IPS DF 19.7 (cell line): Measurements from ENCODE around the gene SSUH2.
"Not testable (repeated sequence)": the region's sequence is repeated elsewhere in the genome, so short reads cannot be mapped to it uniquely, and the experiment has no call there.

ENCODE experiments used
- DNase-seq: peaks from one replicate; pipeline ENCODE4 v3.0.0-alpha.2; 2013; ENCODE audit warnings: low read depth, low spot score

The SSUH2 gene, protein sequence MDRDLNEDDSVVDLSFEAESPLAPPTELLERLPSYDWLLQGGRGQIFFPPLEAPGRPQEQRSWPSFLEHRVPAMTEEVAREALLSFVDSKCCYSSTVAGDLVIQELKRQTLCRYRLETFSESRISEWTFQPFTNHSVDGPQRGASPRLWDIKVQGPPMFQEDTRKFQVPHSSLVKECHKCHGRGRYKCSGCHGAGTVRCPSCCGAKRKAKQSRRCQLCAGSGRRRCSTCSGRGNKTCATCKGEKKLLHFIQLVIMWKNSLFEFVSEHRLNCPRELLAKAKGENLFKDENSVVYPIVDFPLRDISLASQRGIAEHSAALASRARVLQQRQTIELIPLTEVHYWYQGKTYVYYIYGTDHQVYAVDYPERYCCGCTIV

DNA sequence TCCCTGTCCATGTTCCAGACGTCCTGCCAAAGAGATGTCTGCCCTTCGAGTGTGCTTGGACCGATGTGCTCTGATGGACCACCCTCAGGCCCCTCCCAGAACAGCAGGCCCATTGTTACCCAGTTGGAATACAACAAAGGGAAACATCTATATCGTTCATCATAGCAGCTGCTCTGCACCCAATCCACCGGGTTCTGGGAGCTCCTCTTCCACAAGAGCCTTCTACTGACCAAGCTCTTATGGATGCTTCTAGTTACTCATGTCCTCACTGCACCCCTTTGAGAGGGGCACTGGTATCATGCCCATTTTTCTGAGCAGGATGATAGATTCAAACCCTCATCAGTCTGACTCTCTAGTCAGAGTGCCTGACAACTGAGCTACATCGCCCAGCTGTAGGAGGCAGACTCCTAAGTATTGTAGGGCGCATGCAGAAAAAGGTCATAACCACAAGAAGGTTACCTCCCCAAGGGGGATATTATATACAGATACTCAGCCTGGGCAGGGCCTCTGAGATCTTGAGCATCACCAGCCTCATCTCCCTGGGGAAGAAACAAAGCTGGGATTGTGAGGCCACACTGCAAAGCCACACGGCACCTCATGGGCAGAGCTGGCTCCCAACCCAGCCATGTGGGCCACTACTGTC is at the start of gene SSUH2:
SSUH2 (minus strand) TSS at position 51 of the 643 bp plus-strand sequence; CDS start at position 11, 40 bp downstream.
- no peak for DNase-seq

DNA sequence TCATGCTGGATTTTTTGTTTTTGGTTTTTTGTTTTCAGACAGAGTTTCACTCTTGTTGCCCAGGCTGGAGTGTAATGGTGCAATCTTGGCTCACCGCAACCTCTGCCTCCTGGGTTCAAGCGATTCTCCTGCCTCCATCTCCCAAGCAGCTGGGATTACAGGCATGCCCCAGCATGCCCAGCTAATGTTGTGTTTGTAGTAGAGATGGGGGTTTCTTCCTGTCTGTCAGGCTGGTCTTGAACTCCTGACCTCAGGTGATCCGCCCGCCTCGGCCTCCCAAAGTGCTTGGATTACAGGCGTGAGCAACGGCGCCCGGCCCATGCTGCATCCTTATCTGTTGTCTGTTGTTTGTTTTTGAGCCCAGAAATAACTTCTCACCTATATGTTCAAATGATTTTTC is 46.7 kb upstream of the SSUH2 start:
- not testable (repeated sequence) for DNase-seq

DNA sequence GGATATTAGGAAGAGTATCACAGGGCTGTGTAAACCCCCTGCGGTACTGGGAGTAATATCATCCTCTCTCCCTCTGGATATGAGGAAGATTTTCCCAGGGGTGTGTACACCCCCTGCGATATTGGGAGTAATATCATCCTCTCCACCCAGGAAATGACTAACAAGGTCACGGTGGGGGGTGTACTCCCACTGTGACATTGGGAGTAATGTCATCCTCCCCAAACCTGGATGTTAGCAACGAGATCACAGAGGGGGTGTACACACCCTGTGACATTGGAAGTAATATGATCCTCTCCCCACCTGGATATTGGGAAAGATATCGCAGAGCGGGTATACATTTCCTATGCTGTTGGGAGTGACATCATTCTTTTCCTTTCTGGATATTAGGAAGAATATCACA is 40.4 kb upstream of the SSUH2 start:
- not testable (repeated sequence) for DNase-seq

DNA sequence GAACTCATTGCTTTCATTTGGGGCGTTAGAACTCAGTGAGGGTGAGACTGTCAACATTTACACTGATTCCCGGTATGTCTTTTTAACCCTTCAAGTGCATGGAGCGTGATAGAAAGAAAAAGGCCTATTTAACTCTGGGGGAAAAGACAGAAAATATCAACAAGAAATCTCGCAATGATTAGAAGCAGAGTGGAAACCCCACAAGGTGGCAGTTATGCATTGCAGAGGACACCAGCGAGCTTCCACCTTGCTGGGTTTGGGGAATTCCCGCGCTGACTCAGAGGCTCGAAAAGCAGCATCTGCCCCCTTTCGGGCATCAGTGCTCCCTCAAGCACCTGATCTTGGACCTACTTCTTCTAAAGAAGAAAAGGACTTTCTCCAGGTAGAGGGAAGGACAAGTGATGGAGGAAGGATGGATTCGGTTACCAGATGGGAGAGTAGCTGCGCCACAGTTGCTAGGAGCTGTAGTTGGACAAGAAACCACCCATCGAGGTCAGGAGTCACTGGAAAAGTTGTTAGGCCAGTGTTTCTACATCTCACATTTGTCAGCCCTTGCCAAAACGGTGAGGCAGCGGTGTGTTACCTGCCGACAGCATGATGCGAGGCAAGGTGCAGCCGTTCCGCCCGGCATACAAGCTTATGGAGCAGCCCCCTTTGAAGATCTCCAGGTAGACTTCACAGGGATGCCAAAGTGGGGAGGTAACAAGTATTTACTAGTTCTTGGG is 38.4 kb upstream of the SSUH2 start:
- not testable (repeated sequence) for DNase-seq

DNA sequence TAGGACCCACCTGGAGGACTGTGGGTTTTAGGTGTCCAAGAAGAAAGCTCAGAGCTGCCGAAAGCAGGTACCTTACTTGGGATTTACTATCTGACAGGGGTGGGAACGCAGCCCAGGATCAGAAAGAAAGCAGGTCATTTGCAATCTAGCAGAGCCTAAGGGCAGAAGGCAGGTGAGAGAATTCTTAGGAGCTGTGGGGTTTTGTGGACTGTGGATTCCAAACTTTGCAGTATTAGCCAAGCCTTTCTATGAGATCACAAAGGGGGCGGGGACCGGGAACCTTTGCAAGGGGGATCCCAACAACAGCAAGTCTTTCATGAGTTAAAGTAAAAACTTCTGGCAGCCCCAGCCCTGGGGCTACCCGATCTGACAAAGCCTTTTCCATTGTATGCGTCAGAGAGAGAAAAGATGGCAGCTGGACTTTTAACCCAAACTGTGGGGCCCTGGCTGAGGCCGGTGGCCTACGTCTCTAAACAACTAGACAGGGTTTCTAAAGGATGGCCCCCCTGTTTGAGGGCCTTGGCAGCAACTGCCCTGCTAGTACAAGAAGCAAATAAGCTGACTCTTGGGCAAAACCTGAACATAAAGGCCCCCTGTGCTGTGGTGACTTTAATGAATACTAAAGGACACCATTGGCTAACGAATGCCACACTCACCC is 37.4 kb upstream of the SSUH2 start:
- not testable (repeated sequence) for DNase-seq

DNA sequence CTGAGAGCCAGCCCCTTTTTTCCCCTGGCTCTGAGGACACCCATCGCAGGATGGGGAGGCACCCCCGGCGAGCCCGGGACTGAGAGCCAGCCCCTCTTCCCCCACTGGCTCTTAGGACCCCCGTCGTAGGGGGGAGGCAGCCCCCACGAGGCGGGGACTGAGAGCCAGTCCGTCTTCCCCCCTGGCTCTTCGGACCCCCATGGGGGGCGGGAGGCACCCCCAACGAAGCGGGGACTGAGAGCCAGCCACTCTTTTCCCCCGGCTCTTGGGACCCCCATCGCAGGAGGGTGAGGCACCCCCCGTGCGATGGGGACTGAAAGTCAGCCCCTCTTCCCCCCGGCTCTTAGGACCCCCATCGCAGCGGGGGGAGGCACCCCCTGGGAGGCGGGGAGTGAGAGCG is 36.8 kb upstream of the SSUH2 start:
- no peak for DNase-seq

DNA sequence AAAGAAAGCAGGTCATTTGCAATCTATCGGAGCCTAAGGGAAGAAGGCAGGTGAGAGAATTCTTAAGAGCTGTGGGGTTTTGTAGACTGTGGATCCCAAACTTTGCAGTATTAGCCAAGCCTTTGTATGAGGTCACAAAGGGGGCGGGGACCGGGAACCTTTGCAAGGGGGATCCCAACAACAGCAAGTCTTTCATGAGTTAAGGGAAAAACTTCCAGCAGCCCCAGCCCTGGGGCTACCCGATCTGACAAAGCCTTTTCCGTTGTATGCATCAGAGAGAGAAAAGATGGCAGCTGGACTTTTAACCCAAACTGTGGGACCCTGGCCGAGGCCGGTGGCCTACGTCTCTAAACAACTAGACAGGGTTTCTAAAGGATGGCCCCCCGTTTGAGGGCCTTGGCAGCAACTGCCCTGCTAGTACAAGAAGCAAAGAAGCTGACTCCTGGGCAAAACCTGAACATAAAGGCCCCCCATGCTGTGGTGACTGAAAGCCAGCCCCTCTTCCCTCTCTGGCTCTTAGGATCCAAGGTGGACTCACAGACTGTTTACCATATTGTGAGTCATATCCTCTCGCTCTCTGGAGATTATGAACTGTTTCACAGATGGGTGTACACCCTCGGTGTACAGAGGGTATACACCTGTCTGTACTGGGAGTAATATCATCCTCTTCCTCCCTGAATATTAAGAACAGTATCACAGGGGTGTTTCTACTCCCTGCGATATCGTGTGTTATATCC is 35.4 kb upstream of the SSUH2 start:
- DNase-seq, result not testable (repeated sequence)

DNA sequence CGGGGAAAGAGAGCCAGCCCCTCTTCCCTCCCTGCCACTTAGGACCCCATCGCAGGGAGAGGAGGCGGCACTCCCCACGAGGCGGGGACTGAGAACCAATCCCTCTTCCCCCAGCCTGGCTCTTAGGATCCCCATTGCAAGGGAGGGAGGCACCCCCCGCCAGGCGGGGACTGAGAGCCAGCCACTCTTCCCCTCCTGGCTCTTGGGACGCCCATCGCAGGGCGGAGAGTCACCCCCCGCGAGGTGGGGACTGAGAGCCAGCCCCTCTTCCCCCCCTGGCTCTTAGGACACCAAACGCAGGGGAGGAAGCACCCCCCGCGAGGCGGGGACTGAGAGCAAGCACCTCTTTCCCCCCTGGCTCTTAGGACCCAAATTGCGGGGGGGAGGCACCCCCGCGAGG is 34.2 kb upstream of the SSUH2 start:
- no peak for DNase-seq

DNA sequence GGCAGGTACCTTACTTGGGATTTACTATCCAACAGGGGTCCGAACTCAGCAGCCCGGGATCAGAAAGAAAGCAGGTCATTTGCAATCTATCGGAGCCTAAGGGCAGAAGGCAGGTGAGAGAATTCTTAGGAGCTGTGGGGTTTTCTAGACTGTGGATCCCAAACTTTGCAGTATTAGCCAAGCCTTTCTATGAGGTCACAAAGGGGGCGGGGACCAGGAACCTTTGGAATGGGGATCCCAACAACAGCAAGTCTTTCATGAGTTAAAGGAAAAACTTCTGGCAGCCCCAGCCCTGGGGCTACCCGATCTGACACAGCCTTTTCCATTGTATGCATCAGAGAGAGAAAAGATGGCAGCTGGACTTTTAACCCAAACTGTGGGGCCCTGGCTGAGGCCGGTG is 32.7 kb upstream of the SSUH2 start:
- DNase-seq, result not testable (repeated sequence)

DNA sequence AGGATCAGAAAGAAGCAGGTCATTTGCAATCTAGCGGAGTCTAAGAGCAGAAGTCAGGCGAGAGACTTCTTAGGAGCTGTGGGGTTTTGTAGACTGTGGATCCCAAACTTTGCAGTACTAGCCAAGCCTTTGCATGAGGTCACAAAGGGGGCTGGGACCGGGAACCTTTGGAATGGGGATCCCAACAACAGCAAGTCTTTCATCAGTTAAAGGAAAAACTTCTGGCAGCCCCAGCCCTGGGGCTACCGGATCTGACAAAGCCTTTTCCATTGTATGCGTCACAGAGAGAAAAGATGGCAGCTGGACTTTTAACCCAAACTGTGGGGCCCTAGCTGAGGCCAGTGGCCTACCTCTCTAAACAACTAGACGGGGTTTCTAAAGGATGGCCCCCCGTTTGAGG is 31.0 kb upstream of the SSUH2 start:
- not testable (repeated sequence) for DNase-seq

DNA sequence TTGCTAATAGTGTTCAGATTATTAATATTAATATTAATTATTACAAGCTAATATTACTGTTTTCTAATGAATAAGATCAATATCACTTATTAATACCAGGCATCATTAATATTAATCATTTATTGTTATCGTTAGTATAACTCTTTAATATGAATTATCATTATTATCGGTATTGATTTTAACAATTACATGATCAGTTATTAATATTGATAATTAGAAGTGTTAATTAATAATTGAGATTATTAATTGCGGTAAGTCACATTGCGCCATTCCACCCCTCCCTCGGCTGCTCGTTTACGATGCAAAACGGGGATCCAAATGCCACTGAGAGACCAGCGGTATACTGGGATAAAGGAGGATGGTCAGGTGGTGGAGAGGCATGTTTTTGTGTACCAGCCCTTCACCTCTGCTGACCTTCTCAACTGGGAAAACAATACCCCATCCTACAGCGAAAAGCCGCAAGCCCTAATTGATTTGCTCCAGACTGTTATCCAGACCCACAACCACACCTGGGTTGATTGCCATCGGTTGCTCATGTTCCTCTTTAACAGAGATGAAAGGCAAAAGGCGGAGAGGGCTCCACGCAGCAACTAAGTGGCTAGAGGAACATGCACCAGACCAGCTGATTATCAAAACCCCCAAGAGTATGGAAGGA is 28.6 kb upstream of the SSUH2 start:
- no peak for DNase-seq

DNA sequence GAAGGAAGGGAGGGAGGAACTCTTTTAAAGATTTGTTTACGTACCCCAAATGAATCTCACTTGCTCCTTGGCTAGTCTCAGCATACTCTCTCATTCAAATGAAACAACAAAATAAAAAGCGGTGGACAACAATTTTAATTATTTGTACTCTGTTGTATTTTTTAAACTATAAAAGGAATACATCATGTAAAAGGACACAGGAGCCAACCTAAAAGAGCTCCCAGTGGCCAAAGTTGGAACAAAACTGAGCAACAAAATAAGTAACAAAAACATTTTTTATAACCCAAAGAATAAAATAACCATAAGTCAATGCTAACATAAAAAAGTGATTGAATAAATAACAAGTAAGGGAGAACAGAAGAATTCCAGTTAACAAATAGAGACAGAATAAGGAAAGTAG is 24.4 kb upstream of the SSUH2 start:
- DNase-seq, result no peak

DNA sequence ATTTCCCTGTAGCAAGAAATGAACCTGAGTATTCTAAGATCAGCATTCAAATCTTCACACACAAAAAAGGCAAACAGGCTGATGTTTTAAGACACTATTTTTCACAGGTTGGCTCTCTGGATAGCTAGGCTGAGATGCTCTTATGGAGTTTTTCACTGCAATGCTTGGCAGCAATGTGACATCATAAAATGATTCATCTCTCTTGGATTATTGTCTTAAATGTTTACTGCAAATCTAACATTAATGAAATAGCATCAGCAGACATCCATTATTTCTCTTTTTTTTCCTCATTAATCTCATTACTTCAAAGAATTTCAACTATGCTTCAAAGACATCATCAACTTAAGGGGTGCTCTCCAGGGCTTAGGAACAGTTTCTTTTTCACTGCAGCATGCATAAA is 23.6 kb upstream of the SSUH2 start:
- no peak for DNase-seq

DNA sequence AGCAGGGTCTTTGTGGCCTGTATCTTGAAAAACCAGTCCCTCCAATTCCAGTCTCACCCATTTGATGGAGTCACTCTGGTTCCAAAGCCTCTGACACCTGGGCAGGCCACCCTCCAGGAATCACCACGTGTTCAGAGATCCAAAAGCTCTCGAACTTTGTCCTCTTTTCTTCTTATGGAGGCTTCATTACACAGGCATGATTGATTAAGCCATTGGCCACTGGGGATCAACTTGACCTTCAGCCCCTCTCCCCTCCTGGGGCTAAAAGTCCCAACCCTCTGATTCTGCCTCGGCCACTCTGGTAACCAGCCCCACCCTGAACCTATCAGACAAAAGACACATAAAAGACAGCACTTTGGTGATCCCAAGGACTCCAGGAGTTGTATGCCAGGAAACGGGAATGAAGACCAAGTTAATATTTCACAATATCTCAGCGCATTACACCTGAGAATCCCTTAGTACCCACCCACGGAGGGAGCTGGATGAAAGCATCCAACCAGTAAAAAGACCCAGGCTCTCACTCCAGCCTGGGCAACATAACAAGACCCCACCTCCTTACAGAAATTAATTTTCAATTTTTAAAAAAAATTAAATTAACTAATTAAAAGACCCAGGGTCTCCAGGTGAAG is 23.0 kb upstream of the SSUH2 start:
- DNase-seq, result no peak

DNA sequence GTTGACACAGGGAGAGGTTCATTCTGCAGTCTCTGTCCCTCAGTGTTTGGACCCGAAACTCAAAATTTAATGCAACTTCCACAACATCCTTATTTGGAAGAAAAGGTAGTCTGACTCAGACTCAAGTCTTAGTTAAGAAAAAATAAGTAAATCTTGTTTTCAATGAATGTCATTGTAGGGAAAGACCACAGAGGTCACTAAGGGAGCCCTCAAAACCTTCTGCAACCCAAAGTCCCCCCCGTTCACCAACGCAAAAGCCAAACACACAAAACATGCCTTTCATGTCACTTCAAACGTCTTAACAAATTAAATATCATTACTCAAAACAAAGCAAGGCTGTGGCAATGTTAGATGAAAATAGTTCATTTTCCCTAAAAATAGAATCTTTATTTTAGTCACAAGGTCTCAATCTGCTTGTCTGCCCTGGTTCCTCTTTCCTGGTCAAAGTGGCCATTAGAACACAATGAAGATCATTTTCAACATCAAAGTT is 20.9 kb upstream of the SSUH2 start:
- no peak for DNase-seq

DNA sequence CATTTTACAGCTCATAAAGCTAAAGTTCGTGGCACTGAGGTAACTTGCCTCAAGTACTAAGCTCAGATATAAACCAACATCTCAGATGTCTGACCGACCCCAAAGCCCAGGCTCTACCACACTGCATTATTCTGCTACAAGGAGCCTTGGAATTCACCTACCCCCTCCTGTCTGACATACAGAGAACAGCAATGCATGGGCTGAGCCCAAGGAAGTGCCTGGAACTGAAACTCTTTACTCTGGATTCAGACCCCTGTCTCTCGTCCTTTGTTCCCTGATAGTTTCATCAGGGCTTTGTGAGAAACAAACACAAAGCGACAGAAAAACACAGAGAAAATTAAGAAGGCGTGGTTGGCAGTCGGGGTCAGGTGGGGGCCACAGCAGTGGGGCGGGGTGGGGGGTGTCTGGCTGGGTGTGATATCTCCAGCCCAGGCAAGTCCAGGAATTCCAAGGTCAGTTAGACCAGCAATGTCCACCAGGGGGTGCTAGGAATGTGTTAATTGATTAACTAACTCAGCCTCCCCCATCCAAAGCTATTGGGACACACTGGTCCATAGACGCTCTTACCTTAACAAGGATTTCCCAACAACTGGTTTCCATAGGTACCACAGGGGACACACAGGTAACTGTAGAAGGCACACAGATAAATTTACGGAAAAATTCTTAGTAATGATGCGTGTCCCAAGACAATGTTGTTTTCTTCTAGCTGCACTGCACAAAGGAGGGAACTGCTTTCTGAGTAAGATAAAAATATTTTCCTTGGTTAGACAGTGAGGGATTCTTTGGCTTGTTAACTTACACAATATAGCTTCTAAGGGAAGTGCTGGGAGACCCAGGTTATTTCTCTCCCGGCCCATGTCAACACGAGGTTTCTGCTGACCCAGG is 18.8 kb upstream of the SSUH2 start:
- peak; percentile 75 for DNase-seq

DNA sequence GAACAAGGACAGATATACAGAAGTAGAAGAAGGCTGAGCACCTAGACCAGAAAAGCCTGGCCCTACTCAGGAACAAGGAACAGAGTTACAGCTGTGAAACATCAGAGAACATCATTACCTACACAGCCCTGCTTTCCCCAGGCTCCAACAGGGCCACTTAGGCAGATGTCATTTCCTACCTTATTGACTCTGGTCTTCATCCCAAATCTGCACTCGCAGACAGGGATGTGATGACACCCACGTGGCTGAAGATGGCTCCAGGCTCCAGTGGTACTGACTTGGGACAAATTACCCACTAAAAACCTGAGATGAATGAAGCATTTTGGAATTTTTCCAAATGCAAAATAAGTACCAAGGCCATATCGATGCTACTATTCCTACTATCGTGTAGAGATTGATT is 18.0 kb upstream of the SSUH2 start:
- DNase-seq, result no peak

DNA sequence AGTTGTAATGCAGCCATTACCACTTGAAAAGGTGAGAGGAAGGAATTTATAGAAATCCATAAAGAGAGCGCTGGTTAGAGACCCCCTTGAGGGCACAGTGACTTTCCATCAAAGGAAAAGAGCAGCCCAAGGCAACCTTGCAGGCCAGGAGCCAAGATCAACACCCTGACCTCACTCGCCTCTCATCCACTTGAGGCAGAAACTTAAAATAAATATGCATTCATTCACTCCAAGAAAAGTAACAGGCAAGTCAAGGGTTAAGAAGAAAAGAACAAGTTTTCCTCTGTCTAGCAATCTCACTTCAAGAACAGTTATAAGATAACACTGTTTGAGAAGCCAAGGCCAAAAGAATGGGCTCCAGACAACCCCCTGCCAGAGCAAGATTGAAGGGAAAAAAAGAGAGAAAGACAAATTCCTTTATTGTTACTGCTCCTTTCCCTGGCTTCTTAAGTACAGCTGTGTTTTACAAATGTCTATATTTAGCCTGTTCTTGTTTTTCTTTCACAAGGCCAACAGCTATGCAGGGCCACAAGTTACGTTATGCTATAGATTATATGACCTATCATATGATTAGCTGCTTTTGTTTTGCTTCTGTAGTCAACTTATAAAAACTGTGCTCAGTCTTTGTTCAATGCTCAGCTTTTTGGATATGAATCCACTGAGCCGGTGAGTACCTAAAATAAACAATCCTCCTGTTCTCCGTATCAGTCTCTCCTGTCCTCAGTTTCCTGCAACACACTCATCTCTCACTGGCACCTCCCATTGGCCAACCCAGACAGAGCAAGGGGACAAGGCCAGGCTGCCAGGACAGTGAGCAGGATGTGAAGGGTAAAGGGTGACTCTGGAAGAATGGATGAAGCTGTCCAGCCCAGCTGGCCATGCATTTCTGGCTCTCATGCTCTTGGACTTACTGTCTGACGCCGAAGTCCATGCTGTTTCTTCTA is 15.8 kb upstream of the SSUH2 start:
- DNase-seq, result no peak
